ENCODE data around the gene MACROD2.

Gene MACROD2

GRCh38 chr20:15476781-15477180 lies 1481.5 kb downstream of the MACROD2 start:
- no peaks in the 10 kb centered on the region for H3K9me3 ChIP-seq
- no peak for TF ChIP-seq CTCF (IDR thresholded peaks at IDR 0.05)
- no peaks in the 10 kb centered on the region for H3K4me1 ChIP-seq (ENCODE audit: control insufficient read depth in 1 of 2, insufficient read depth in 1 of 2, low read depth in 1 of 2, low read length in 1 of 2)
- no peak overlapping the region for H3K4me3 ChIP-seq (ENCODE audit: low read depth in 1 of 2, low read length in 1 of 2)
- H3K36me3 ChIP-seq, result no peaks in the 10 kb centered on the region
- H3K27ac ChIP-seq, result no peak overlapping the region
- H3K27me3 ChIP-seq, result no peaks in the 10 kb centered on the region

GRCh38 chr20:15482525-15482924 lies 1487.2 kb downstream of the MACROD2 start:
- H3K27ac ChIP-seq, result no peak overlapping the region
- H3K36me3 ChIP-seq, result no peaks in the 10 kb centered on the region
- H3K9me3 ChIP-seq, result no peaks in the 10 kb centered on the region
- TF ChIP-seq CTCF (IDR thresholded peaks at IDR 0.05), result no peak
- no peak overlapping the region for H3K4me3 ChIP-seq (ENCODE audit: low read depth in 1 of 2, low read length in 1 of 2)
- no peaks in the 10 kb centered on the region for H3K27me3 ChIP-seq
- H3K4me1 ChIP-seq (ENCODE audit: control insufficient read depth in 1 of 2, insufficient read depth in 1 of 2, low read depth in 1 of 2, low read length in 1 of 2), result no peaks in the 10 kb centered on the region

- Histone ChIP-seq H3K27ac (no peak overlapping the region), H3K4me1 (ENCODE audit: control insufficient read depth in 1 of 2, insufficient read depth in 1 of 2, low read depth in 1 of 2, low read length in 1 of 2) (no peaks in the 10 kb centered on the region), H3K36me3 (no peaks in the 10 kb centered on the region), H3K9me3 (no peaks in the 10 kb centered on the region), H3K4me3 (ENCODE audit: low read depth in 1 of 2, low read length in 1 of 2) (no peak overlapping the region), H3K27me3 (no peaks in the 10 kb centered on the region)
- no peak for TF ChIP-seq CTCF (IDR thresholded peaks at IDR 0.05)
Measured at GRCh38 chr20:15485519-15485918, 1490.2 kb downstream of the MACROD2 start.

DNA sequence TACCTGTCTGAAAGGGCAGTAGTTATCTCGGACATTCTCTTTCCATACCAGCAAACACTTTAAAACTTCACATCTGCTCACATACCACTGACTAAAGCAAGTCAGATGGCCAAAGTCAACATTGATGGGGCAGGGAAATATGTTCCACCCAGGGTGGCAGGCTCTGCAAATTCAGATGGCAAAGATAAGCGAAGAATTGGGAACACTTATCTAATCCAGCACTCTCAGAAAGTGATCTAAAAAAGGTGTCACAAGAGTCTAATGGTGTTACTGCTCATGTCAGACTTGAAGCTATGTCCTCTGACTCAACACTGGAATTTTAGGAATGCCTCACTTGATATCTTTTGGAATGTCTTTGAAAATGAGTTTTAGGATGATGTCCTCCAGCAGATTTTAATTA lies 1491.7 kb downstream of the MACROD2 start:
- no peak overlapping the region for H3K4me3 ChIP-seq (ENCODE audit: low read depth in 1 of 2, low read length in 1 of 2)
- H3K36me3 ChIP-seq, result no peaks in the 10 kb centered on the region
- TF ChIP-seq CTCF (IDR thresholded peaks at IDR 0.05), result no peak
- no peak overlapping the region for H3K27ac ChIP-seq
- H3K4me1 ChIP-seq (ENCODE audit: control insufficient read depth in 1 of 2, insufficient read depth in 1 of 2, low read depth in 1 of 2, low read length in 1 of 2), result no peaks in the 10 kb centered on the region
- H3K9me3 ChIP-seq, result no peaks in the 10 kb centered on the region
- no peaks in the 10 kb centered on the region for H3K27me3 ChIP-seq

- Histone ChIP-seq H3K4me3 (ENCODE audit: low read depth in 1 of 2, low read length in 1 of 2) (no peak overlapping the region), H3K27ac (no peak overlapping the region), H3K4me1 (ENCODE audit: control insufficient read depth in 1 of 2, insufficient read depth in 1 of 2, low read depth in 1 of 2, low read length in 1 of 2) (no peaks in the 10 kb centered on the region), H3K9me3 (no peaks in the 10 kb centered on the region), H3K27me3 (no peaks in the 10 kb centered on the region), H3K36me3 (no peaks in the 10 kb centered on the region)
- TF ChIP-seq CTCF (IDR thresholded peaks at IDR 0.05), result no peak
Measured at GRCh38 chr20:15487682-15488081, 1492.4 kb downstream of the MACROD2 start.

GRCh38 chr20:15491575-15491974 lies 1496.3 kb downstream of the MACROD2 start:
- no peaks in the 10 kb centered on the region for H3K36me3 ChIP-seq
- no peaks in the 10 kb centered on the region for H3K27me3 ChIP-seq
- no peak overlapping the region for H3K4me3 ChIP-seq (ENCODE audit: low read depth in 1 of 2, low read length in 1 of 2)
- H3K4me1 ChIP-seq (ENCODE audit: control insufficient read depth in 1 of 2, insufficient read depth in 1 of 2, low read depth in 1 of 2, low read length in 1 of 2), result no peaks in the 10 kb centered on the region
- H3K9me3 ChIP-seq, result no peaks in the 10 kb centered on the region
- H3K27ac ChIP-seq, result no peak overlapping the region
- TF ChIP-seq CTCF (IDR thresholded peaks at IDR 0.05), result no peak
